ENCODE data around the gene TMEM170A. TPM values are rescaled to one million over a fixed set of nuclear protein-coding genes. Genes with fewer than 3 reads are reported as not detected.

Gene TMEM170A
- total and polyA plus RNA-seq, 2 experiments from 2014 or later = 31.0 to 68.5 TPM

GRCh38 chr16:75494661-75495075 lies 30.2 kb upstream of the TMEM170A start (continued):
- TF ChIP-seq ZNF462 (CRISPR knock-in tag; IDR thresholded peaks at IDR 0.05) = no peak

- no peaks in the 10 kb centered on the region for H3K9me3 Mint-ChIP-seq
- ATAC-seq = peak; percentile 7
- DNase-seq (ENCODE audit: low spot score) = no peak
- TF ChIP-seq ZNF462 (CRISPR knock-in tag; IDR thresholded peaks at IDR 0.05) (no peak), ZNF114 (CRISPR knock-in tag; IDR thresholded peaks at IDR 0.05) (no peak), CTCF (conservative IDR thresholded peaks at IDR 0.05; ENCODE audit: low read depth in 2 of 2) (no peak)
Observed at GRCh38 chr16:75494184-75494583, 29.7 kb upstream of the TMEM170A start.

More at GRCh38 chr16:75494184-75494583, 29.7 kb upstream of the TMEM170A start:
- H2AFZ ChIP-seq = peak overlapping the region; percentile 96
- H3K4me2 ChIP-seq = peak overlapping the region; percentile 99
- H3K4me3 ChIP-seq = peak overlapping the region; percentile 95
- no peak overlapping the region for H3K27ac Mint-ChIP-seq
- peaks cover 13% of the 10 kb centered on the region for H3K27me3 ChIP-seq (ENCODE audit: insufficient read depth)
- H3K36me3 ChIP-seq (ENCODE audit: insufficient read depth) = no peaks in the 10 kb centered on the region
- H3K36me3 Mint-ChIP-seq (ENCODE audit: low read depth) = no peaks in the 10 kb centered on the region
- H3K4me1 ChIP-seq (ENCODE audit: insufficient read depth) = peaks cover 10% of the 10 kb centered on the region; the same call in 1 of the 2 replicates
- H3K79me2 ChIP-seq (replicated peaks; ENCODE audit: insufficient read depth) = peaks cover 5% of the 10 kb centered on the region; the same call in 1 of the 2 replicates
- peak overlapping the region; percentile 94 for H3K4me3 Mint-ChIP-seq
- H3K27me3 Mint-ChIP-seq (ENCODE audit: insufficient read depth, low read depth, poor library complexity) = peaks cover 6% of the 10 kb centered on the region
- no peaks in the 10 kb centered on the region for H3K9me2 ChIP-seq (ENCODE audit: insufficient read depth)
- H3K27ac ChIP-seq (ENCODE audit: low read depth) = no peak overlapping the region
- H3F3A ChIP-seq (replicated peaks; ENCODE audit: low read depth) = peaks cover 19% of the 10 kb centered on the region
- H4K20me1 ChIP-seq (replicated peaks; ENCODE audit: insufficient read depth) = no peaks in the 10 kb centered on the region; the same call in 1 of the 2 replicates
- peaks cover 8% of the 10 kb centered on the region; the same call in 1 of the 3 replicates for H3K4me1 Mint-ChIP-seq

Measured in GM23338 (cell line).